HepG2 (cell line): ENCODE measurements around the gene RNASE13. TPM values are rescaled to one million over a fixed set of nuclear protein-coding genes. Genes with fewer than 3 reads are reported as not detected.

Experiments used
- BCL6 ChIP-seq: IDR thresholded peaks from 2 replicates; pipeline ENCODE4 v1.6.1; 2016; ENCODE audit warnings: missing genetic modification reagents, missing compliant biosample characterization
- DPF2 ChIP-seq: sonication (generic); formaldehyde crosslinking; IDR thresholded peaks from 2 replicates; pipeline ENCODE4 v1.4.0; 2020; ENCODE audit warnings: mild to moderate bottlenecking, low read depth, missing genetic modification reagents, borderline replicate concordance
- EP300 ChIP-seq, 3 experiments: sonication (generic) in 1 of 3; formaldehyde crosslinking in 1 of 3; IDR thresholded peaks; 2 replicates each; pipeline versions ENCODE4 v1.5.1 to v1.6.1; 2011 to 2020; ENCODE audit warnings: low read depth in 2 of 3, low read length in 2 of 3, borderline replicate concordance in 1 of 3, improper control_type of control experiment in 1 of 3, mild to moderate bottlenecking in 1 of 3, missing genetic modification reagents in 1 of 3, moderate library complexity in 1 of 3
- HNF4A ChIP-seq: sonication (generic); formaldehyde crosslinking; IDR thresholded peaks from 2 replicates; pipeline ENCODE4 v1.4.0; 2020; ENCODE audit warnings: missing genetic modification reagents
- NONO ChIP-seq, 2 experiments: fragments of 450-650 bp in 1 of 2; sonication (generic) in 1 of 2; formaldehyde crosslinking in 1 of 2; IDR thresholded peaks in 1 of 2; conservative IDR thresholded peaks in 1 of 2; 2 replicates each; pipeline versions ENCODE4 v1.6.1 to v1.8.0; 2017 to 2022; ENCODE audit warnings: mild to moderate bottlenecking in 1 of 2, missing genetic modification reagents in 1 of 2, moderate library complexity in 1 of 2
- POGZ ChIP-seq: sonication (generic); formaldehyde crosslinking; IDR thresholded peaks from 2 replicates; pipeline ENCODE4 v1.4.0; 2020; ENCODE audit warnings: mild to moderate bottlenecking, missing genetic modification reagents
- RARA ChIP-seq: IDR thresholded peaks from 2 replicates; pipeline ENCODE4 v1.6.1; 2016; ENCODE audit warnings: missing genetic modification reagents, missing compliant biosample characterization
- RBAK ChIP-seq: sonication (generic); formaldehyde crosslinking; IDR thresholded peaks from 2 replicates; pipeline ENCODE4 v1.5.1; 2020; ENCODE audit warnings: mild to moderate bottlenecking, missing genetic modification reagents
- SP5 ChIP-seq: IDR thresholded peaks from 2 replicates; pipeline ENCODE4 v1.6.1; 2016; ENCODE audit warnings: low read depth, borderline replicate concordance
- TGIF2 ChIP-seq: IDR thresholded peaks from 2 replicates; pipeline ENCODE4 v1.6.1; 2016; ENCODE audit warnings: control low read depth, missing compliant biosample characterization
- ZFP41 ChIP-seq: sonication (generic); formaldehyde crosslinking; IDR thresholded peaks from 2 replicates; pipeline ENCODE4 v1.4.0; 2020; ENCODE audit warnings: mild to moderate bottlenecking, missing genetic modification reagents, borderline replicate concordance
- ZKSCAN1 ChIP-seq: fragments of 150-350 bp; IDR thresholded peaks from 2 replicates; pipeline ENCODE4 v1.6.1; 2014; ENCODE audit warnings: low read length
- ZNF709 ChIP-seq: sonication (generic); formaldehyde crosslinking; IDR thresholded peaks from 2 replicates; pipeline ENCODE4 v1.5.0; 2020; ENCODE audit warnings: mild to moderate bottlenecking, missing genetic modification reagents
- ZNF75D ChIP-seq: sonication (generic); formaldehyde crosslinking; IDR thresholded peaks from 2 replicates; pipeline ENCODE4 v1.8.1; 2023; ENCODE audit warnings: missing genetic modification reagents, mild to moderate bottlenecking, borderline replicate concordance
- ZNF83 ChIP-seq: sonication (generic); formaldehyde crosslinking; IDR thresholded peaks from 2 replicates; pipeline ENCODE4 v1.4.0; 2020; ENCODE audit warnings: missing genetic modification reagents, mild to moderate bottlenecking, borderline replicate concordance
- ZSCAN31 ChIP-seq: sonication (generic); formaldehyde crosslinking; IDR thresholded peaks from 2 replicates; pipeline ENCODE4 v1.5.0; 2020; ENCODE audit warnings: low read depth, mild to moderate bottlenecking, missing genetic modification reagents
- polyA plus RNA-seq, 8 experiments: library from polyadenylated mRNA; depleted of rRNA in 3 of 8; stranded (reverse) in 7 of 8; unstranded in 1 of 8; fragments of >200 nt; fragmentation: Illumina TruSeq in 4 of 8; extraction: Trizol in 4 of 8; gene quantifications; 2 replicates each; pipeline versions ENCODE4 v1.2.1 to v1.2.3, GENCODE V29; 2011 to 2016; ENCODE audit warnings: low read depth in 4 of 8, missing spikeins in 1 of 8, mixed read lengths in 1 of 8; ENCODE audit not compliant: insufficient read depth in 1 of 8
- total RNA-seq, 5 experiments: library from RNA; depleted of rRNA; stranded (reverse); fragments of >200 nt; fragmentation: Illumina TruSeq; extraction: Trizol; gene quantifications; 2 replicates each; pipeline ENCODE4 v1.2.3, GENCODE V29; 2016; ENCODE audit warnings: low read depth in 1 of 5
- TF ChIP-seq, protein P1 (sequence below): IDR thresholded peaks from 2 replicates; pipeline ENCODE4 v1.6.1; 2016
- TF ChIP-seq, protein P2 (sequence below): sonication (generic); formaldehyde crosslinking; conservative IDR thresholded peaks from 2 replicates; pipeline ENCODE4 v1.4.0; 2020; ENCODE audit warnings: missing genetic modification reagents
- TF ChIP-seq, protein P3 (sequence below): sonication (generic); formaldehyde crosslinking; IDR thresholded peaks from 2 replicates; pipeline ENCODE4 v1.4.0; 2020; ENCODE audit warnings: missing genetic modification reagents, borderline replicate concordance
- TF ChIP-seq, protein P4 (sequence below): IDR thresholded peaks from 2 replicates; pipeline ENCODE4 v1.6.1; 2016; ENCODE audit warnings: missing genetic modification reagents, missing compliant biosample characterization
- TF ChIP-seq, protein P5 (sequence below): sonication (generic); formaldehyde crosslinking; IDR thresholded peaks from 2 replicates; pipeline ENCODE4 v1.8.0; 2022; ENCODE audit warnings: missing genetic modification reagents, mild to moderate bottlenecking, borderline replicate concordance

Gene RNASE13
- total and polyA plus RNA-seq, 2 of the 13 experiments (the other 11 are each of a cell fraction or from before 2014, with no cell fraction given): 1.0 TPM; not detected in 1

DNA sequence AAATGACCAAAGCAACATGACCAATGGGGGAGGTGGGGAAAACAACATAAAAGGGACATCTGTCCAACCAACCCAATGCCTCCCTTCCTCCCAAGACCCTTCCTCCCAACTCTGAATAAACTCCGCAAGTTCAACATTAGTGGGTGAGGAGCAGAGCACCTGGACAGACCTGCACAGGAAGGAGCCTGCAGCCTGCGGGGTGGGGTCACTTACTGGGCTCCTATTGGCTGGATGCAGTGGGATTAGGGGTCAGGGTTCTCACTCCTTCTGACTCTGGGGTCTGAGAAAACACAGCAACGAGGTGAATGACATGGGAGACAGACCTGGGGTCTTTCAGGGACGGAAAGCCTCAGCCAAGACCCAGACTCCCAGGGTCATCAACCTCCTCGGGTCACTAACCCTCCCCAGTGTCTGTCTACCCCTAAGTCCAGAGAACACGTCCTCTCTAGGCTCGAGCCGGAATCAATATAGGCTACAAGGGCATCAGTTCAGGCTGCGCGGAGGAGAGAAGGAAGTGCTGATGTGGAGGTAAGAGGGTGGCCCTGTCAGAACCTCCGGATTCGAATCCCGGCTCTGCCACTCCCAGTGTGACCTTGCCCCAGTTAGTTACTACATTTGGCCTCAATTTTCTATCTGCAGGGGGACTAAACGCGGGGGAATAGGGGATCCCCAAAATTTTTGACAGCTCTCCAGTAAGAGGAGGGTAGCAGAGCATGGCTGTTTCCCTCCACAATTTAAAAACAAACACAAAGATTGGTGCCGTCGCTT lies 10.6 kb downstream of the RNASE13 start (continued):
- TF ChIP-seq, protein P1, sequence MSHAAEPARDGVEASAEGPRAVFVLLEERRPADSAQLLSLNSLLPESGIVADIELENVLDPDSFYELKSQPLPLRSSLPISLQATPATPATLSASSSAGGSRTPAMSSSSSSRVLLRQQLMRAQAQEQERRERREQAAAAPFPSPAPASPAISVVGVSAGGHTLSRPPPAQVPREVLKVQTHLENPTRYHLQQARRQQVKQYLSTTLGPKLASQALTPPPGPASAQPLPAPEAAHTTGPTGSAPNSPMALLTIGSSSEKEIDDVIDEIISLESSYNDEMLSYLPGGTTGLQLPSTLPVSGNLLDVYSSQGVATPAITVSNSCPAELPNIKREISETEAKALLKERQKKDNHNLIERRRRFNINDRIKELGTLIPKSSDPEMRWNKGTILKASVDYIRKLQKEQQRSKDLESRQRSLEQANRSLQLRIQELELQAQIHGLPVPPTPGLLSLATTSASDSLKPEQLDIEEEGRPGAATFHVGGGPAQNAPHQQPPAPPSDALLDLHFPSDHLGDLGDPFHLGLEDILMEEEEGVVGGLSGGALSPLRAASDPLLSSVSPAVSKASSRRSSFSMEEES: 0 out of 2 replicates have a peak, but pooled peaks have one; percentile 12
- TF ChIP-seq TGIF2 (CRISPR knock-in tag) (0 out of 2 replicates have a peak, but pooled peaks have one; percentile 27), HNF4A (CRISPR knock-in tag) (peak; percentile 83), ZNF709 (CRISPR knock-in tag) (0 out of 2 replicates have a peak, but pooled peaks have one; percentile 16), POGZ (peak; percentile 5; the same call in 1 of the 2 replicates), RARA (peak; percentile 80), ZNF75D (CRISPR knock-in tag) (no peak), ZFP41 (peak; percentile 9; the same call in 1 of the 2 replicates), ZKSCAN1 (no peak), ZSCAN31 (CRISPR knock-in tag) (0 out of 2 replicates have a peak, but pooled peaks have one; percentile 66), RBAK (CRISPR knock-in tag) (0 out of 2 replicates have a peak, but pooled peaks have one; percentile 9), BCL6 (CRISPR knock-in tag) (peak; percentile 62; the same call in 1 of the 2 replicates), SP5 (peak; percentile 35; the same call in 1 of the 2 replicates), NONO (IDR thresholded peaks at IDR 0.05) (no peak), NONO (CRISPR knock-in tag; conservative IDR thresholded peaks at IDR 0.05) (no peak), EP300 (IDR thresholded peaks at IDR 0.05; ENCODE audit: low read depth in 2 of 2, low read length in 2 of 2) (0 out of 4 replicates have a peak, but pooled peaks of 1 of the 2 experiments have one; percentile 6), EP300 (CRISPR knock-in tag; IDR thresholded peaks at IDR 0.05; ENCODE audit: borderline replicate concordance) (no peak), DPF2 (CRISPR knock-in tag) (no peak), ZNF83 (0 out of 2 replicates have a peak, but pooled peaks have one; percentile 26)
- TF ChIP-seq, protein P2, sequence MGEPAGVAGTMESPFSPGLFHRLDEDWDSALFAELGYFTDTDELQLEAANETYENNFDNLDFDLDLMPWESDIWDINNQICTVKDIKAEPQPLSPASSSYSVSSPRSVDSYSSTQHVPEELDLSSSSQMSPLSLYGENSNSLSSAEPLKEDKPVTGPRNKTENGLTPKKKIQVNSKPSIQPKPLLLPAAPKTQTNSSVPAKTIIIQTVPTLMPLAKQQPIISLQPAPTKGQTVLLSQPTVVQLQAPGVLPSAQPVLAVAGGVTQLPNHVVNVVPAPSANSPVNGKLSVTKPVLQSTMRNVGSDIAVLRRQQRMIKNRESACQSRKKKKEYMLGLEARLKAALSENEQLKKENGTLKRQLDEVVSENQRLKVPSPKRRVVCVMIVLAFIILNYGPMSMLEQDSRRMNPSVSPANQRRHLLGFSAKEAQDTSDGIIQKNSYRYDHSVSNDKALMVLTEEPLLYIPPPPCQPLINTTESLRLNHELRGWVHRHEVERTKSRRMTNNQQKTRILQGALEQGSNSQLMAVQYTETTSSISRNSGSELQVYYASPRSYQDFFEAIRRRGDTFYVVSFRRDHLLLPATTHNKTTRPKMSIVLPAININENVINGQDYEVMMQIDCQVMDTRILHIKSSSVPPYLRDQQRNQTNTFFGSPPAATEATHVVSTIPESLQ (CRISPR knock-in tag): no peak
- TF ChIP-seq, protein P3, sequence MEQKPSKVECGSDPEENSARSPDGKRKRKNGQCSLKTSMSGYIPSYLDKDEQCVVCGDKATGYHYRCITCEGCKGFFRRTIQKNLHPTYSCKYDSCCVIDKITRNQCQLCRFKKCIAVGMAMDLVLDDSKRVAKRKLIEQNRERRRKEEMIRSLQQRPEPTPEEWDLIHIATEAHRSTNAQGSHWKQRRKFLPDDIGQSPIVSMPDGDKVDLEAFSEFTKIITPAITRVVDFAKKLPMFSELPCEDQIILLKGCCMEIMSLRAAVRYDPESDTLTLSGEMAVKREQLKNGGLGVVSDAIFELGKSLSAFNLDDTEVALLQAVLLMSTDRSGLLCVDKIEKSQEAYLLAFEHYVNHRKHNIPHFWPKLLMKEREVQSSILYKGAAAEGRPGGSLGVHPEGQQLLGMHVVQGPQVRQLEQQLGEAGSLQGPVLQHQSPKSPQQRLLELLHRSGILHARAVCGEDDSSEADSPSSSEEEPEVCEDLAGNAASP (CRISPR knock-in tag): peak; percentile 44; the same call in 1 of the 2 replicates
- TF ChIP-seq, protein P4, sequence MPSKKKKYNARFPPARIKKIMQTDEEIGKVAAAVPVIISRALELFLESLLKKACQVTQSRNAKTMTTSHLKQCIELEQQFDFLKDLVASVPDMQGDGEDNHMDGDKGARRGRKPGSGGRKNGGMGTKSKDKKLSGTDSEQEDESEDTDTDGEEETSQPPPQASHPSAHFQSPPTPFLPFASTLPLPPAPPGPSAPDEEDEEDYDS (CRISPR knock-in tag): peak; percentile 44; the same call in 1 of the 2 replicates
- TF ChIP-seq, protein P5, sequence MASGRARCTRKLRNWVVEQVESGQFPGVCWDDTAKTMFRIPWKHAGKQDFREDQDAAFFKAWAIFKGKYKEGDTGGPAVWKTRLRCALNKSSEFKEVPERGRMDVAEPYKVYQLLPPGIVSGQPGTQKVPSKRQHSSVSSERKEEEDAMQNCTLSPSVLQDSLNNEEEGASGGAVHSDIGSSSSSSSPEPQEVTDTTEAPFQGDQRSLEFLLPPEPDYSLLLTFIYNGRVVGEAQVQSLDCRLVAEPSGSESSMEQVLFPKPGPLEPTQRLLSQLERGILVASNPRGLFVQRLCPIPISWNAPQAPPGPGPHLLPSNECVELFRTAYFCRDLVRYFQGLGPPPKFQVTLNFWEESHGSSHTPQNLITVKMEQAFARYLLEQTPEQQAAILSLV (CRISPR knock-in tag): 0 out of 2 replicates have a peak, but pooled peaks have one; percentile 31
